ENCODE results near the gene CAVIN1.

The CAVIN1 gene

GRCh38 chr17:42389135-42389417, 34.0 kb downstream of the CAVIN1 start:
- Histone ChIP-seq H3K4me2 (ENCODE audit: low read depth, low read length, poor library complexity, severe bottlenecking) (peak overlapping the region; percentile 95), H3K27me3 (ENCODE audit: low read length) (no peaks in the 10 kb centered on the region), H3K27ac (ENCODE audit: low read depth, low read length) (no peak overlapping the region)

GRCh38 chr17:42388381-42389134, 34.5 kb downstream of the CAVIN1 start, which contains the start of gene STAT3:
Gene STAT3, minus strand, starts transcription at chr17:42388442. Its CDS starts 39,926 bp downstream, at chr17:42348516.
- H3K4me3 ChIP-seq (ENCODE audit: insufficient read depth, low read length, poor library complexity, severe bottlenecking): peak within 1 kb of the TSS; percentile 94
- no peaks in the 10 kb centered on the region for H3K36me3 ChIP-seq (ENCODE audit: low read length)
- peak within 1 kb of the TSS; percentile 99 for H2AFZ ChIP-seq (ENCODE audit: low read depth, low read length, severe bottlenecking)
- H4K20me1 ChIP-seq (ENCODE audit: low read depth, low read length): 0 out of 2 replicates have a peak, but pooled peaks cover 5% of the 10 kb centered on the region
- H3K9me2 ChIP-seq (replicated peaks; ENCODE audit: insufficient read depth, low read length): no peaks in the 10 kb centered on the region
- TF ChIP-seq CTCF (IDR thresholded peaks at IDR 0.05; ENCODE audit: insufficient read depth, low read length, poor library complexity, severe bottlenecking) (no peak), EZH2phosphoT487 (conservative IDR thresholded peaks at IDR 0.05; ENCODE audit: low read length) (no peak)
- H3K27ac ChIP-seq (ENCODE audit: low read depth, low read length): 0 out of 2 replicates have a peak within 1 kb of the TSS, but pooled peaks have one; percentile 41
- H3F3A ChIP-seq (ENCODE audit: insufficient read depth): no peaks in the 10 kb centered on the region
- no peaks in the 10 kb centered on the region for H3K27me3 ChIP-seq (ENCODE audit: low read length)
- H3K9me3 ChIP-seq (ENCODE audit: insufficient read depth, low read length): no peaks in the 10 kb centered on the region
- peak within 1 kb of the TSS; percentile 95 for H3K4me2 ChIP-seq (ENCODE audit: low read depth, low read length, poor library complexity, severe bottlenecking)
- peak within 1 kb of the TSS; percentile 85 for H3K9ac ChIP-seq (ENCODE audit: low read length)
- H3K79me2 ChIP-seq (ENCODE audit: insufficient read depth, low read length): no peaks in the 10 kb centered on the region; the same call in 1 of the 2 replicates

More at GRCh38 chr17:42389135-42389417, 34.0 kb downstream of the CAVIN1 start:
- peak overlapping the region; percentile 42; the same call in 1 of the 2 replicates for H3K9ac ChIP-seq (ENCODE audit: low read length)
- H3K79me2 ChIP-seq (ENCODE audit: insufficient read depth, low read length): no peaks in the 10 kb centered on the region; the same call in 1 of the 2 replicates
- peak overlapping the region; percentile 99 for H2AFZ ChIP-seq (ENCODE audit: low read depth, low read length, severe bottlenecking)
- no peaks in the 10 kb centered on the region for H3K9me2 ChIP-seq (replicated peaks; ENCODE audit: insufficient read depth, low read length)
- H3K9me3 ChIP-seq (ENCODE audit: insufficient read depth, low read length): no peaks in the 10 kb centered on the region
- H3F3A ChIP-seq (ENCODE audit: insufficient read depth): no peaks in the 10 kb centered on the region
- H4K20me1 ChIP-seq (ENCODE audit: low read depth, low read length): 0 out of 2 replicates have a peak, but pooled peaks cover 5% of the 10 kb centered on the region
- H3K36me3 ChIP-seq (ENCODE audit: low read length): no peaks in the 10 kb centered on the region
- TF ChIP-seq CTCF (IDR thresholded peaks at IDR 0.05; ENCODE audit: insufficient read depth, low read length, poor library complexity, severe bottlenecking): no peak
- no peak for TF ChIP-seq EZH2phosphoT487 (conservative IDR thresholded peaks at IDR 0.05; ENCODE audit: low read length)
- peak overlapping the region; percentile 65 for H3K4me3 ChIP-seq (ENCODE audit: insufficient read depth, low read length, poor library complexity, severe bottlenecking)

- Histone ChIP-seq H4K20me1 (ENCODE audit: low read depth, low read length) (0 out of 2 replicates have a peak, but pooled peaks cover 5% of the 10 kb centered on the region), H3K9me2 (replicated peaks; ENCODE audit: insufficient read depth, low read length) (no peaks in the 10 kb centered on the region), H3K79me2 (ENCODE audit: insufficient read depth, low read length) (no peaks in the 10 kb centered on the region; the same call in 1 of the 2 replicates), H3K4me2 (ENCODE audit: low read depth, low read length, poor library complexity, severe bottlenecking) (peak overlapping the region; percentile 72), H3K9ac (ENCODE audit: low read length) (peak overlapping the region; percentile 85), H3K9me3 (ENCODE audit: insufficient read depth, low read length) (no peaks in the 10 kb centered on the region), H3K27ac (ENCODE audit: low read depth, low read length) (0 out of 2 replicates have a peak overlapping the region, but pooled peaks have one; percentile 41), H3K36me3 (ENCODE audit: low read length) (no peaks in the 10 kb centered on the region), H3F3A (ENCODE audit: insufficient read depth) (no peaks in the 10 kb centered on the region), H3K27me3 (ENCODE audit: low read length) (no peaks in the 10 kb centered on the region), H3K4me3 (ENCODE audit: insufficient read depth, low read length, poor library complexity, severe bottlenecking) (peak overlapping the region; percentile 94), H2AFZ (ENCODE audit: low read depth, low read length, severe bottlenecking) (peak overlapping the region; percentile 94)
- TF ChIP-seq EZH2phosphoT487 (conservative IDR thresholded peaks at IDR 0.05; ENCODE audit: low read length) (no peak), CTCF (IDR thresholded peaks at IDR 0.05; ENCODE audit: insufficient read depth, low read length, poor library complexity, severe bottlenecking) (no peak)
Observed at GRCh38 chr17:42387661-42388380, 35.2 kb downstream of the CAVIN1 start.

Measured in SU-DHL-6 (cell line).